GM18520 (cell line): Measurements from ENCODE around the gene GOLIM4.
"Not testable (repeated sequence)": the region's sequence is repeated elsewhere in the genome, so short reads cannot be mapped to it uniquely, and the experiment has no call there.

Source experiments
- ATAC-seq: cut with Tn5 transposase; IDR thresholded peaks from one replicate; pipeline ENCODE4 v1.9.1; 2021; ENCODE audit not compliant: unreplicated experiment

Gene GOLIM4

GRCh38 chr3:168077091-168077490 lies 18.6 kb downstream of the GOLIM4 start:
- ATAC-seq = no peak

- ATAC-seq = no peak
Observed at GRCh38 chr3:168073842-168074605, 21.7 kb downstream of the GOLIM4 start.

- ATAC-seq = no peak
Observed at GRCh38 chr3:168072323-168072650, 23.4 kb downstream of the GOLIM4 start.

GRCh38 chr3:168071591-168072322 lies 24.0 kb downstream of the GOLIM4 start:
- no peak for ATAC-seq

- no peak for ATAC-seq
Observed at GRCh38 chr3:168070919-168071318, 24.8 kb downstream of the GOLIM4 start.

GRCh38 chr3:168068346-168068745 lies 27.4 kb downstream of the GOLIM4 start:
- ATAC-seq = no peak

GRCh38 chr3:168066882-168067281 lies 28.8 kb downstream of the GOLIM4 start:
- peak; percentile 50 for ATAC-seq

GRCh38 chr3:168065569-168065968 lies 30.2 kb downstream of the GOLIM4 start:
- ATAC-seq = no peak

- no peak for ATAC-seq
Observed at GRCh38 chr3:168063122-168063521, 32.6 kb downstream of the GOLIM4 start.

- no peak for ATAC-seq
Observed at GRCh38 chr3:168062679-168063078, 33.0 kb downstream of the GOLIM4 start.

- peak; percentile 93 for ATAC-seq
Observed at GRCh38 chr3:168061332-168061996, 34.3 kb downstream of the GOLIM4 start.

- ATAC-seq = no peak
Observed at GRCh38 chr3:168060317-168060716, 35.4 kb downstream of the GOLIM4 start.

GRCh38 chr3:168058481-168058880 lies 37.2 kb downstream of the GOLIM4 start:
- no peak for ATAC-seq

- not testable (repeated sequence) for ATAC-seq
Observed at GRCh38 chr3:168056398-168057230, 39.1 kb downstream of the GOLIM4 start.

GRCh38 chr3:168054447-168054846 lies 41.3 kb downstream of the GOLIM4 start:
- ATAC-seq = no peak

- no peak for ATAC-seq
Observed at GRCh38 chr3:168053115-168053514, 42.6 kb downstream of the GOLIM4 start.

GRCh38 chr3:168052515-168052914 lies 43.2 kb downstream of the GOLIM4 start:
- ATAC-seq = no peak

GRCh38 chr3:168051531-168052471 lies 43.9 kb downstream of the GOLIM4 start:
- peak; percentile 39 for ATAC-seq

- ATAC-seq = no peak
Observed at GRCh38 chr3:168051070-168051469, 44.7 kb downstream of the GOLIM4 start.

- ATAC-seq = no peak
Observed at GRCh38 chr3:168049367-168049974, 46.3 kb downstream of the GOLIM4 start.
